Measurements from ENCODE around the gene SNRNP48.

GRCh38 chr6:7562769-7563168 lies 27.2 kb upstream of the SNRNP48 start:
- TF ChIP-seq CTCF (conservative IDR thresholded peaks at IDR 0.05; ENCODE audit: low read depth, low read length) (no peak), EZH2 (IDR thresholded peaks at IDR 0.05; ENCODE audit: low read length, unreplicated experiment) (no peak)

Measured in PC-3 (cell line).